ENCODE data around the gene NUP107. TPM values are rescaled to one million over a fixed set of nuclear protein-coding genes. Genes with fewer than 3 reads are reported as not detected.

NUP107 gene
- total RNA-seq, 3 donors from 2014 or later (not counting 1 experiment from before 2014, with no cell fraction given), result 54.9 to 69.2 (median 62.0) TPM

- no peak overlapping the region for H3K4me3 Mint-ChIP-seq
- no peaks in the 10 kb centered on the region for H3K9me3 Mint-ChIP-seq
- no peaks in the 10 kb centered on the region for H3K36me3 Mint-ChIP-seq
- H3K27ac ChIP-seq (ENCODE audit: low read length), result no peak overlapping the region
- no peaks in the 10 kb centered on the region for H3K36me3 ChIP-seq (ENCODE audit: control insufficient read depth, insufficient read depth, low read length)
- intact Hi-C loops (cut with micrococcal nuclease), result no loop called here
- H3K27ac Mint-ChIP-seq, result no peak overlapping the region
- DNase-seq (no peak), ATAC-seq (no peak)
- H3K4me3 ChIP-seq (ENCODE audit: low read length), result no peak overlapping the region
- WGBS (ENCODE audit: insufficient coverage), result 97% methylated on average over 2 of the region's 2 CpGs
- H3K9me3 ChIP-seq (ENCODE audit: control insufficient read depth, insufficient read depth, low read length), result no peaks in the 10 kb centered on the region
- no peaks in the 10 kb centered on the region for H3K4me1 ChIP-seq (ENCODE audit: control insufficient read depth, insufficient read depth, low read length)
- TF ChIP-seq CTCF (IDR thresholded peaks at IDR 0.05), result no peak
- no peaks in the 10 kb centered on the region for H3K27me3 ChIP-seq (ENCODE audit: control insufficient read depth, insufficient read depth, low read length)
- no peaks in the 10 kb centered on the region for H3K27me3 Mint-ChIP-seq (ENCODE audit: low read depth in 2 of 2)
- H3K4me1 Mint-ChIP-seq, result no peaks in the 10 kb centered on the region
Measured at GRCh38 chr12:68785358-68785757, 98.6 kb downstream of the NUP107 start.

GRCh38 chr12:68785823-68786222, 99.0 kb downstream of the NUP107 start:
- no peak overlapping the region for H3K4me3 ChIP-seq (ENCODE audit: low read length)
- ATAC-seq, result no peak
- TF ChIP-seq CTCF (IDR thresholded peaks at IDR 0.05), result no peak
- no peak overlapping the region for H3K27ac ChIP-seq (ENCODE audit: low read length)
- no peaks in the 10 kb centered on the region for H3K36me3 ChIP-seq (ENCODE audit: control insufficient read depth, insufficient read depth, low read length)
- no peaks in the 10 kb centered on the region for H3K27me3 ChIP-seq (ENCODE audit: control insufficient read depth, insufficient read depth, low read length)
- DNase-seq, result no peak
- no peaks in the 10 kb centered on the region for H3K4me1 ChIP-seq (ENCODE audit: control insufficient read depth, insufficient read depth, low read length)
- no peak overlapping the region for H3K4me3 Mint-ChIP-seq
- no peaks in the 10 kb centered on the region for H3K9me3 Mint-ChIP-seq
- WGBS (ENCODE audit: insufficient coverage), result 94% methylated on average over 3 of the region's 5 CpGs
- H3K36me3 Mint-ChIP-seq, result no peaks in the 10 kb centered on the region
- no peaks in the 10 kb centered on the region for H3K9me3 ChIP-seq (ENCODE audit: control insufficient read depth, insufficient read depth, low read length)
- H3K4me1 Mint-ChIP-seq, result no peaks in the 10 kb centered on the region
- intact Hi-C loops (cut with micrococcal nuclease), result no loop called here
- no peak overlapping the region for H3K27ac Mint-ChIP-seq
- H3K27me3 Mint-ChIP-seq (ENCODE audit: low read depth in 2 of 2), result no peaks in the 10 kb centered on the region

GRCh38 chr12:68786929-68787328, 100.2 kb downstream of the NUP107 start:
- Mint-ChIP-seq H3K9me3 (no peaks in the 10 kb centered on the region), H3K36me3 (no peaks in the 10 kb centered on the region), H3K27me3 (ENCODE audit: low read depth in 2 of 2) (no peaks in the 10 kb centered on the region), H3K4me3 (no peak overlapping the region), H3K4me1 (no peaks in the 10 kb centered on the region), H3K27ac (no peak overlapping the region)
- Histone ChIP-seq H3K4me1 (ENCODE audit: control insufficient read depth, insufficient read depth, low read length) (no peaks in the 10 kb centered on the region), H3K27ac (ENCODE audit: low read length) (peak overlapping the region; percentile 3), H3K36me3 (ENCODE audit: control insufficient read depth, insufficient read depth, low read length) (no peaks in the 10 kb centered on the region), H3K9me3 (ENCODE audit: control insufficient read depth, insufficient read depth, low read length) (no peaks in the 10 kb centered on the region), H3K4me3 (ENCODE audit: low read length) (no peak overlapping the region), H3K27me3 (ENCODE audit: control insufficient read depth, insufficient read depth, low read length) (no peaks in the 10 kb centered on the region)
- ATAC-seq (no peak), DNase-seq (no peak)
- intact Hi-C loops (cut with micrococcal nuclease), result no loop called here
- TF ChIP-seq CTCF (IDR thresholded peaks at IDR 0.05), result no peak
- WGBS (ENCODE audit: insufficient coverage), result 83% methylated on average over 2 of the region's 2 CpGs

- H3K4me3 ChIP-seq (ENCODE audit: low read length), result no peak overlapping the region
Measured at GRCh38 chr12:68788554-68789143, 101.9 kb downstream of the NUP107 start.

More at GRCh38 chr12:68788554-68789143, 101.9 kb downstream of the NUP107 start:
- TF ChIP-seq CTCF (IDR thresholded peaks at IDR 0.05), result no peak
- H3K9me3 Mint-ChIP-seq, result no peaks in the 10 kb centered on the region
- ATAC-seq (no peak), DNase-seq (no peak)
- no peak overlapping the region for H3K27ac Mint-ChIP-seq
- H3K4me3 Mint-ChIP-seq, result no peak overlapping the region
- H3K36me3 Mint-ChIP-seq, result no peaks in the 10 kb centered on the region
- no peaks in the 10 kb centered on the region for H3K9me3 ChIP-seq (ENCODE audit: control insufficient read depth, insufficient read depth, low read length)
- intact Hi-C loops (cut with micrococcal nuclease), result no loop called here
- peaks cover 4 to 5% of the 10 kb centered on the region in 2 donors for H3K4me1 Mint-ChIP-seq
- WGBS (ENCODE audit: insufficient coverage), result 88% methylated on average over 3 of the region's 3 CpGs
- H3K36me3 ChIP-seq (ENCODE audit: control insufficient read depth, insufficient read depth, low read length), result no peaks in the 10 kb centered on the region
- H3K27me3 ChIP-seq (ENCODE audit: control insufficient read depth, insufficient read depth, low read length), result no peaks in the 10 kb centered on the region
- H3K27me3 Mint-ChIP-seq (ENCODE audit: low read depth in 2 of 2), result no peaks in the 10 kb centered on the region
- H3K4me1 ChIP-seq (ENCODE audit: control insufficient read depth, insufficient read depth, low read length), result no peaks in the 10 kb centered on the region
- H3K27ac ChIP-seq (ENCODE audit: low read length), result no peak overlapping the region
